ENCODE measurements around the gene MVD.
"Not testable (repeated sequence)": the region's sequence is repeated elsewhere in the genome, so short reads cannot be mapped to it uniquely, and the experiment has no call there.

MVD gene

DNA sequence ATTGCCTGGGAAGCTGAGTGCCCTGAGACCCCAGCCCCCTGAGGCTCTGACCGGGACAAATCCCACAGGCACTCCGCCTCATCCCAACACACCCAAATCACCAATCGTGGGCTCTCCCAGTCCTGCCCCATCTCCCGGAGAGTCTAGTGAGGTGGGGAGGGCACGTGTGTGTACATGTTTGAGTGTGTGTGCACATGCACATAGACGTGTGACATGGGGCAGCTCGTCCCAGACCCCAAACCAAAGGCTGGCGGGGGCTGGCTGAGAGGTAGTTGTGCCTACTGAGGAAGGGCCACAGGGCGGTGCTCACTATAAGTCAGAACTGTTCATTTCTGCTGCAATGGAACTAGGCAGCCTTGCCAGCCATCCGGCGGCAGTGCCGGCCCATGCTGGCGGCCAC lies 14.8 kb upstream of the MVD start:
- H3K4me3 ChIP-seq (ENCODE audit: low read depth, low read length): no peak overlapping the region
- TF ChIP-seq, protein P1, sequence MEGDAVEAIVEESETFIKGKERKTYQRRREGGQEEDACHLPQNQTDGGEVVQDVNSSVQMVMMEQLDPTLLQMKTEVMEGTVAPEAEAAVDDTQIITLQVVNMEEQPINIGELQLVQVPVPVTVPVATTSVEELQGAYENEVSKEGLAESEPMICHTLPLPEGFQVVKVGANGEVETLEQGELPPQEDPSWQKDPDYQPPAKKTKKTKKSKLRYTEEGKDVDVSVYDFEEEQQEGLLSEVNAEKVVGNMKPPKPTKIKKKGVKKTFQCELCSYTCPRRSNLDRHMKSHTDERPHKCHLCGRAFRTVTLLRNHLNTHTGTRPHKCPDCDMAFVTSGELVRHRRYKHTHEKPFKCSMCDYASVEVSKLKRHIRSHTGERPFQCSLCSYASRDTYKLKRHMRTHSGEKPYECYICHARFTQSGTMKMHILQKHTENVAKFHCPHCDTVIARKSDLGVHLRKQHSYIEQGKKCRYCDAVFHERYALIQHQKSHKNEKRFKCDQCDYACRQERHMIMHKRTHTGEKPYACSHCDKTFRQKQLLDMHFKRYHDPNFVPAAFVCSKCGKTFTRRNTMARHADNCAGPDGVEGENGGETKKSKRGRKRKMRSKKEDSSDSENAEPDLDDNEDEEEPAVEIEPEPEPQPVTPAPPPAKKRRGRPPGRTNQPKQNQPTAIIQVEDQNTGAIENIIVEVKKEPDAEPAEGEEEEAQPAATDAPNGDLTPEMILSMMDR (IDR thresholded peaks at IDR 0.05; ENCODE audit: low read depth, low read length): no peak

DNA sequence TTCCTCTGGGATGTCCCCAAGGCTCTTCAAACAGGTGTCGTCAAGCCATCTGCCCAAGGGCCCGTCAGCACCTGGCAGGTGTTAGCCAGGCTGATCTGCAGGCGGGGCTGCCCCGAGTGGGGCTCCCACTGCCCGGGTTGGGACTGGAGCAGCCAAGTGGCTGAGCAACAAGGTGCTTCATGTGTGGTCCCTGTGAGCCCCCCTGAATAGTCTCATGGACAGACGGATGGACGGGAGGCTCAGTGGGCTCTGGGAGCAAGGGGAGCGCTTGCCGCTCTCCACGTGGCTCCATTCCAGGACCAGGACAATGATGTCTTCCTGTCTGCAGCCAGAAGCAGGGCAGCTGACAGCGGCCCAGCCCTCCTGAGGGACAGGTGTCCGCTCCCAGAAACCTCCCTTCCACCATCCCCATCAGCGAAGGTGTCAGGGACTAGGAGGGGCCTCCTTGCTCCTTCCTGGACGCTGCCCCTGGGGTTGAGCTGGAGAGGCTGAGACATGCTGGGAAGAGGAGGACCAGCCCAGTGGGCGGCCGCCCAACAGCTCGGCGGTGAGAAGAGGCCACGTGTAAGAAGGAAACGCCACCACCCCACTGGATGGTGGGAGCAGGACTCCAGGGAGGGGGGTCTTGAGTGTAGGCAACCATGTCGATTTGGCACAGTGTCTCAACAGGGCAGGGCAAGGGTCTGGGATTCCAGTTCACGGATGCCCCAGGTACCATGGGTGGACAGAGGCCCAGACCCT lies 13.8 kb upstream of the MVD start:
- TF ChIP-seq, protein P1 (IDR thresholded peaks at IDR 0.05; ENCODE audit: low read depth, low read length): no peak
- H3K4me3 ChIP-seq (ENCODE audit: low read depth, low read length): no peak overlapping the region

DNA sequence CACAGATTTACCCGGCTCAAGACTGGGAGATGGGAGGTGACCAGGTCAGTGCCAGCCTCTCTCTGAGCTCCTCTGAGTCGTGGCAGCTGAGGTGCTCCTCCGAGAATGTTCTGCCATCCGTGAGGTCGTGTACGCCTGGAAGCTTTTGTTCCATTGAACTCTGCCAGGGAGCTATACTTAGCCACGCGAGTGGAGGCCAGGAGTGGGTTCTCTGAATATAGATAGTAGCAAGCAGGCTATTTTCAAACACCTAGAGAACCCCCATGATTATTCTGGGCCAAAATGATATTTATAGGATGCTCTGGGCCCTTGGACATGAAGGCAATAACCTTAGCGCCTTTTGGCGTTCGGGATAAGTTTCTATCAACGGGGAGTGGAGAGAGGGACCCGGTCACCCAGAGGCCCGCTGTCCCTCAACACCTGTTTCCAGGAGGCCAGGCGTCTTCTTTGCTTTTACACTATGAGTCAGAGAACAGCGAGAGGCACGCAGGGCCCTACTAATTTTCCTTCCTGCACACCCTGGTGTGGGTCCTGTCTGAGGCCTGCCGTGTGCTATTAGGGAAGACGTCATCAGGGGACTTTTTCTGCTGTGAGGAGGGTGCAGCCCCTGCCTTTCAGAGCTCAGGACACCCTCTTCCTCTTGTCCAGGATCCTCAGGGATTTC lies 11.0 kb upstream of the MVD start:
- TF ChIP-seq, protein P1 (IDR thresholded peaks at IDR 0.05; ENCODE audit: low read depth, low read length): no peak
- no peak overlapping the region for H3K4me3 ChIP-seq (ENCODE audit: low read depth, low read length)

DNA sequence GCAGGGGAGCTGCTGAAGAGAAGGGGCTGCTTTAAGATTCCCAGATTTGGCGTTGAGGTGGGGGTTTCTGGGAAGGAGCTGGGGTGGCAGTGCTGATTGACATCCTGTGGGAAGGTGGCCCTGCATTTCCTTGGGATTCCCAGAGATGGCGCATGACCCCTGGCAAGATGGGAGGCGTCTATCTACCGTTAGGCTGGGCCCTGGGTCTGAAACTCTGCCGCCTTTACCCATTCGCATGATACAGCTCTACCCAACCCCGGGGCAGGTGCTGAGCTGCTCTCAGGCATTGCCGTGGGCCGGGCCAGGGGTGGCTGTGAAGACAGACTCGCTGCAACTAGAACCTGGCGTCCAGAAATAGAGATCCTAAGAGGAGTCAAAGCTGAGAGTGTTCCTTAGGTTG lies 9.9 kb upstream of the MVD start:
- TF ChIP-seq, protein P1 (IDR thresholded peaks at IDR 0.05; ENCODE audit: low read depth, low read length): no peak

DNA sequence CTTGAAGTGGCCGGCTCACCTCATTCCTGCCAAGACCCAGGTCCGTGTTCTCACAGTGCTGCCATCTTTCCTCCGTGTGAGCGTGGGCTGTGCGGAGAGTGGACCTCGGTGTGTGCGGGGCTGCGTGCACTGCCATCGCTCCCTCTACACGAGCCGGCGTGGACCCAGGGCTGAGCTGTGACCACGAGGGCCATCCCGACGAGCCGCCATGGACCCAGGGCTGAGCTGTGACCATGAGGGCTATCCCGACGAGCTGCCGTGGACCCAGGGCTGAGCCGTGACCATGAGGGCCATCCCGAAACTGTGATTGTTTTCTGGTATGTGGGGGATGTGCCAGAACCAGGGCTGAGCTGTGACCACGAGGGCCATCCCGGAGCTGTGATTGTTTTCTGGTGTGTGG lies 8.9 kb upstream of the MVD start:
- TF ChIP-seq, protein P1 (IDR thresholded peaks at IDR 0.05; ENCODE audit: low read depth, low read length): no peak
- H3K4me3 ChIP-seq (ENCODE audit: low read depth, low read length): no peak overlapping the region

More for the DNA sequence above, 9.9 kb upstream of the MVD start:
- no peak overlapping the region for H3K4me3 ChIP-seq (ENCODE audit: low read depth, low read length)

DNA sequence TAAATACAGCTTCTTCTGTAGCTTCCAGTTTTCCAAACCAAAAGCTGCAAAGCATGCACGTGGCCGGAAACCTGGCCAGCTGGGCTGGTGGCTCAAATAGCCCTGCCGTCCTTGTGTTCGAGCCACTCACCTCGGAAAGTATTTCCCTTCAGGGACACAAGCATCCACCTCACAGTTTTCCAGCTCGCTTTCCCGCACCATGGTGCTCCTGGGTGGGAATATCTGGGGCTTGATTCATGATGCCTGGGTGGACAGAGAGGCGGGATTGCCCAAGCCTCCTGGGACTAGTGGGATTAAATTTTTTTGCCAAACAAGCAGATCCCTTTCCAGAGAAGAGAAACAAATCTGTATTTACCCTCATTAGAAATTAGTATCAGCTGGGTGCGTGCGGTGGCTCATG lies 7.1 kb upstream of the MVD start:
- TF ChIP-seq, protein P1 (IDR thresholded peaks at IDR 0.05; ENCODE audit: low read depth, low read length): no peak

DNA sequence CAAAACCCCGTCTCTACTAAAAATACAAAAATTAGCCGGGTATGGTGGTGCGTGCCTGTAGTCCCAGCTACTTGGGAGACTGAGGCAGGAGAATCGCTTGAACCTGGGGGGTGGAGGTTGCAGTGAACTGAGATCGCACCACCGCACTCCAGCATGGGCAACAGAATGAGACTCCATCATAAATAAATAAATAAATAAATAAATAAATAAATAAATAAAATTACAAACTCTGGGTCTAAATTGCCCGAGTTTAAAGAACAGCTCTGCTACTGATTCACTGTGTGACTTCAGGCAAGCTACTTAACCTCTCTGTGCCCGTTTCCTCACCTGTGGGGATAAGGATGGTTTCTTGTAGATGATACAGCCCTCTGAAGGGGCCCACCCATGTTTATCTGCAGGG lies 6.6 kb upstream of the MVD start:
- H3K4me3 ChIP-seq (ENCODE audit: low read depth, low read length): not testable (repeated sequence)

More for the DNA sequence above, 7.1 kb upstream of the MVD start:
- no peak overlapping the region for H3K4me3 ChIP-seq (ENCODE audit: low read depth, low read length)
